WTC11 (cell line): ENCODE data around the gene RXRA.

Source experiments
- CBFB ChIP-seq: sonication (generic); formaldehyde crosslinking; IDR thresholded peaks from 2 replicates; pipeline ENCODE4 v1.8.1; 2022; ENCODE audit warnings: mild to moderate bottlenecking, low read depth, missing genetic modification reagents
- FOXJ3 ChIP-seq: sonication (generic); formaldehyde crosslinking; IDR thresholded peaks from 2 replicates; pipeline ENCODE4 v1.9.0; 2021; ENCODE audit warnings: missing genetic modification reagents, mild to moderate bottlenecking, borderline replicate concordance
- FOXK1 ChIP-seq: sonication (generic); formaldehyde crosslinking; IDR thresholded peaks from 2 replicates; pipeline ENCODE4 v1.8.0; 2022; ENCODE audit warnings: mild to moderate bottlenecking, moderate library complexity, missing genetic modification reagents
- TEAD4 ChIP-seq: sonication (generic); formaldehyde crosslinking; IDR thresholded peaks from 2 replicates; pipeline ENCODE4 v1.8.0; 2022; ENCODE audit warnings: mild to moderate bottlenecking, missing genetic modification reagents
- TF ChIP-seq, protein P1 (sequence below): fragments of 200-600 bp; IDR thresholded peaks from 2 replicates; pipeline ENCODE4 v1.8.0; 2022; ENCODE audit warnings: antibody characterized with exemption
- TF ChIP-seq, protein P2 (sequence below): sonication (generic); formaldehyde crosslinking; IDR thresholded peaks from 2 replicates; pipeline ENCODE4 v1.8.1; 2023; ENCODE audit warnings: mild to moderate bottlenecking, missing genetic modification reagents, moderate library complexity

DNA sequence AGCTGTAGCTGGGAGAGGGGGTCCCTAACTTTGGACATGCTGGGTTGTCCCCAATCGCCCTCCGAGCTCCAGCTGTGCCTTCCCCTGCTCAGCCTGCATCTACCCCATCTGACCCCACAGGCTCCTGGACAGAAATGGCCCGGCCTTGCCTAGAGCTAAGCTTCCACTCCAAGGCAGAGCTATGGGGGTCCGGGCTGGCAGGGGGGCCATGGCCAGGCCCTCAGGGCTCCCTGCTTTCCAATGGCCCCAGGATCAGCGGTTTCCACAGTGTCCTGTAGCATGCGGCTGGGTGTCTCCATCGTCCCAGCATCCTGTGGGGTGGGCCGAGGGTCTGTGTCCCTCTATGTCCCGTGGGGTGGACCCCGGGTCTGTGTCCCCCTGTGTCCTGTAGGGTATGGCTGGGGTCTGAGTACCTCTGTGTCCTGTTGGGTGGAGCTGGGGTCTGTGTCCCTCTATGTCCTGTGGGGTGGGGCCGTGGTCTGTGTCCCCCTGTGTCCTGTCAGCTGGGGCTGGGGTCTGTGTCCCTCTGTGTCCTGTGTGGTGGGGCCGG is 130.6 kb downstream of the RXRA start:
- TF ChIP-seq, protein P1, sequence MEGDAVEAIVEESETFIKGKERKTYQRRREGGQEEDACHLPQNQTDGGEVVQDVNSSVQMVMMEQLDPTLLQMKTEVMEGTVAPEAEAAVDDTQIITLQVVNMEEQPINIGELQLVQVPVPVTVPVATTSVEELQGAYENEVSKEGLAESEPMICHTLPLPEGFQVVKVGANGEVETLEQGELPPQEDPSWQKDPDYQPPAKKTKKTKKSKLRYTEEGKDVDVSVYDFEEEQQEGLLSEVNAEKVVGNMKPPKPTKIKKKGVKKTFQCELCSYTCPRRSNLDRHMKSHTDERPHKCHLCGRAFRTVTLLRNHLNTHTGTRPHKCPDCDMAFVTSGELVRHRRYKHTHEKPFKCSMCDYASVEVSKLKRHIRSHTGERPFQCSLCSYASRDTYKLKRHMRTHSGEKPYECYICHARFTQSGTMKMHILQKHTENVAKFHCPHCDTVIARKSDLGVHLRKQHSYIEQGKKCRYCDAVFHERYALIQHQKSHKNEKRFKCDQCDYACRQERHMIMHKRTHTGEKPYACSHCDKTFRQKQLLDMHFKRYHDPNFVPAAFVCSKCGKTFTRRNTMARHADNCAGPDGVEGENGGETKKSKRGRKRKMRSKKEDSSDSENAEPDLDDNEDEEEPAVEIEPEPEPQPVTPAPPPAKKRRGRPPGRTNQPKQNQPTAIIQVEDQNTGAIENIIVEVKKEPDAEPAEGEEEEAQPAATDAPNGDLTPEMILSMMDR, result no peak
- TF ChIP-seq TEAD4 (CRISPR knock-in tag) (no peak), FOXK1 (CRISPR knock-in tag) (no peak), CBFB (CRISPR knock-in tag) (no peak), FOXJ3 (CRISPR knock-in tag) (no peak)
- TF ChIP-seq, protein P2, sequence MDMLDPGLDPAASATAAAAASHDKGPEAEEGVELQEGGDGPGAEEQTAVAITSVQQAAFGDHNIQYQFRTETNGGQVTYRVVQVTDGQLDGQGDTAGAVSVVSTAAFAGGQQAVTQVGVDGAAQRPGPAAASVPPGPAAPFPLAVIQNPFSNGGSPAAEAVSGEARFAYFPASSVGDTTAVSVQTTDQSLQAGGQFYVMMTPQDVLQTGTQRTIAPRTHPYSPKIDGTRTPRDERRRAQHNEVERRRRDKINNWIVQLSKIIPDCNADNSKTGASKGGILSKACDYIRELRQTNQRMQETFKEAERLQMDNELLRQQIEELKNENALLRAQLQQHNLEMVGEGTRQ (CRISPR knock-in tag), result no peak
